Keratinocyte (primary cell): ENCODE data around the gene CCNYL1. TPM values are rescaled to one million over a fixed set of nuclear protein-coding genes. Genes with fewer than 3 reads are reported as not detected.
"Not testable (repeated sequence)": the region's sequence is repeated elsewhere in the genome, so short reads cannot be mapped to it uniquely, and the experiment has no call there.

Source experiments
- DNase-seq: peaks from one replicate; pipeline ENCODE4 v3.0.0-alpha.2; 2011; ENCODE audit warnings: low read depth, missing footprints, low spot score
- FAIRE-seq: peaks from 2 replicates; lab custom pipeline; 2011; peaks lifted over from hg19 to GRCh38; lab: Jason Lieb, UNC
- H2AFZ ChIP-seq: 2 replicates; pipeline ENCODE4 v1.6.0; 2012; ENCODE audit warnings: low read length, control low read depth, inconsistent platforms; ENCODE audit not compliant: control insufficient read depth
- H3K27ac ChIP-seq: 2 replicates; pipeline ENCODE4 v1.5.1; 2011; ENCODE audit warnings: low read length; ENCODE audit not compliant: control insufficient read depth, insufficient read depth
- H3K27me3 ChIP-seq: 3 replicates; pipeline ENCODE4 v1.6.0; 2011; ENCODE audit warnings: low read length; ENCODE audit not compliant: control insufficient read depth, insufficient read depth; ENCODE audit errors: extremely low read depth
- H3K36me3 ChIP-seq, 2 experiments: 2 replicates in 1 of 2; 3 replicates in 1 of 2; pipeline ENCODE4 v1.5.1; 2011; ENCODE audit warnings: low read length in 2 of 2, mild to moderate bottlenecking in 1 of 2; ENCODE audit not compliant: control insufficient read depth in 2 of 2, insufficient read depth in 2 of 2; ENCODE audit errors: extremely low read depth in 1 of 2
- H3K4me1 ChIP-seq: 3 replicates; pipeline ENCODE4 v1.5.1; 2011; ENCODE audit warnings: low read length; ENCODE audit not compliant: control insufficient read depth, insufficient read depth; ENCODE audit errors: extremely low read depth
- H3K4me2 ChIP-seq: 3 replicates; pipeline ENCODE4 v1.6.0; 2011; ENCODE audit warnings: low read depth, low read length; ENCODE audit not compliant: control insufficient read depth, insufficient read depth; ENCODE audit errors: extremely low read depth
- H3K4me3 ChIP-seq, 3 experiments: fragments of 200-600 bp in 1 of 3; sonication (generic) in 1 of 3; 2 replicates in 2 of 3; 3 replicates in 1 of 3; pipeline ENCODE4 v1.5.1; 2011 to 2016; ENCODE audit warnings: low read length in 3 of 3, mild to moderate bottlenecking in 3 of 3, control low read depth in 2 of 3, inconsistent platforms in 1 of 3, low read depth in 1 of 3, mixed read lengths in 1 of 3, mixed run types in 1 of 3, moderate library complexity in 1 of 3; ENCODE audit not compliant: control insufficient read depth in 2 of 3, insufficient read depth in 2 of 3; ENCODE audit errors: extremely low read depth in 1 of 3
- H3K79me2 ChIP-seq: 2 replicates; pipeline ENCODE4 v1.6.0; 2012; ENCODE audit warnings: low read length; ENCODE audit not compliant: control insufficient read depth, insufficient read depth
- H3K9ac ChIP-seq: 3 replicates; pipeline ENCODE4 v1.6.0; 2011; ENCODE audit warnings: low read length; ENCODE audit not compliant: control insufficient read depth, insufficient read depth; ENCODE audit errors: extremely low read depth
- H3K9me1 ChIP-seq: 3 replicates; pipeline ENCODE4 v1.6.0; 2011; ENCODE audit warnings: low read length; ENCODE audit not compliant: control insufficient read depth, insufficient read depth; ENCODE audit errors: extremely low read depth
- H3K9me3 ChIP-seq: 2 replicates; pipeline ENCODE4 v1.5.1; 2012; ENCODE audit warnings: low read depth, low read length; ENCODE audit not compliant: control insufficient read depth
- H4K20me1 ChIP-seq: 3 replicates; pipeline ENCODE4 v1.6.0; 2011; ENCODE audit warnings: low read length; ENCODE audit not compliant: control insufficient read depth, insufficient read depth; ENCODE audit errors: extremely low read depth
- CTCF ChIP-seq, 3 experiments: IDR thresholded peaks in 1 of 3; conservative IDR thresholded peaks in 1 of 3; optimal IDR thresholded peaks in 1 of 3; 2 replicates in 2 of 3; 3 replicates in 1 of 3; pipeline versions ENCODE3 to v1.5.1; 2011; ENCODE audit warnings: low read length in 3 of 3, mild to moderate bottlenecking in 3 of 3, moderate library complexity in 2 of 3, control low read depth in 1 of 3, inconsistent platforms in 1 of 3; ENCODE audit not compliant: insufficient read depth in 2 of 3; ENCODE audit errors: extremely low read depth in 1 of 3
- EZH2 ChIP-seq: IDR thresholded peaks from one replicate; pipeline ENCODE4 v1.6.1; 2012; ENCODE audit warnings: inconsistent platforms, mild to moderate bottlenecking, low read length, moderate library complexity
- dilution Hi-C: fragments of 300-500 bp; cut with MboI; formaldehyde crosslinking; loops from one replicate; pipeline ENCODE4 v1.7.0; 2020; ENCODE audit warnings: low sequenced_read_pairs; ENCODE audit not compliant: extremely low pct_ligation_motif_present
- polyA plus RNA-seq, 5 experiments: library from polyadenylated mRNA; depleted of rRNA in 3 of 5; stranded (reverse) in 3 of 5; stranded (forward) in 1 of 5; unstranded in 1 of 5; fragments of >200 nt; gene quantifications; 1 replicate in 1 of 5; 2 replicates in 3 of 5; 3 replicates in 1 of 5; pipeline versions ENCODE4 v1.2.1 to v1.2.3, GENCODE V29; 2011 to 2012; ENCODE audit warnings: missing spikeins in 2 of 5, low read depth in 1 of 5, low replicate concordance in 1 of 5

The CCNYL1 gene
- polyA plus RNA-seq, 1 donor (not counting 4 experiments of a cell fraction or from before 2014, with no cell fraction given) = 29.9 TPM

- no peak for FAIRE-seq
- H3K27ac ChIP-seq = no peak overlapping the region
- dilution Hi-C loops = no loop called here
These were observed 24.6 kb upstream of the CCNYL1 start for GRCh38 chr2:207686812-207687211.

GRCh38 chr2:207688597-207688996, 22.8 kb upstream of the CCNYL1 start:
- FAIRE-seq (no peak), DNase-seq (no peak)
- H3K79me2 ChIP-seq = no peaks in the 10 kb centered on the region
- dilution Hi-C loops = no loop called here
- no peak overlapping the region for H3K27ac ChIP-seq
- no peaks in the 10 kb centered on the region for H3K27me3 ChIP-seq
- no peaks in the 10 kb centered on the region for H3K4me1 ChIP-seq
- H3K9me1 ChIP-seq = no peaks in the 10 kb centered on the region
- H4K20me1 ChIP-seq = no peaks in the 10 kb centered on the region
- no peak overlapping the region for H2AFZ ChIP-seq
- H3K4me2 ChIP-seq = no peak overlapping the region
- no peaks in the 10 kb centered on the region for H3K9me3 ChIP-seq
- H3K9ac ChIP-seq = no peak overlapping the region
- TF ChIP-seq CTCF (optimal IDR thresholded peaks at IDR 0.05 in 1 of 3, IDR thresholded peaks at IDR 0.05 in 1 of 3, conservative IDR thresholded peaks at IDR 0.05 in 1 of 3; ENCODE audit: extremely low read depth in 1 of 3, insufficient read depth in 2 of 3, low read length in 3 of 3) = no peak
- TF ChIP-seq EZH2 = no peak
- H3K4me3 ChIP-seq = no peak overlapping the region
- no peaks in the 10 kb centered on the region for H3K36me3 ChIP-seq

More at GRCh38 chr2:207686812-207687211, 24.6 kb upstream of the CCNYL1 start:
- Histone ChIP-seq H3K9ac (no peak overlapping the region), H3K27me3 (no peaks in the 10 kb centered on the region), H3K4me2 (no peak overlapping the region), H3K4me1 (no peaks in the 10 kb centered on the region), H2AFZ (no peak overlapping the region), H3K4me3 (no peak overlapping the region), H3K9me3 (no peaks in the 10 kb centered on the region), H3K9me1 (no peaks in the 10 kb centered on the region), H4K20me1 (no peaks in the 10 kb centered on the region), H3K36me3 (no peaks in the 10 kb centered on the region), H3K79me2 (no peaks in the 10 kb centered on the region)
- DNase-seq = no peak
- no peak for TF ChIP-seq EZH2
- no peak for TF ChIP-seq CTCF (optimal IDR thresholded peaks at IDR 0.05 in 1 of 3, IDR thresholded peaks at IDR 0.05 in 1 of 3, conservative IDR thresholded peaks at IDR 0.05 in 1 of 3; ENCODE audit: extremely low read depth in 1 of 3, insufficient read depth in 2 of 3, low read length in 3 of 3)

- H3K27ac ChIP-seq, H3K9me3 ChIP-seq, H3K36me3 ChIP-seq, H3K4me2 ChIP-seq, H3K4me3 ChIP-seq, H4K20me1 ChIP-seq, H3K27me3 ChIP-seq, H3K9ac ChIP-seq, H2AFZ ChIP-seq, dilution Hi-C loops, DNase-seq, H3K79me2 ChIP-seq, H3K4me1 ChIP-seq, FAIRE-seq, H3K9me1 ChIP-seq: not testable (repeated sequence)
These were observed 20.5 kb upstream of the CCNYL1 start for GRCh38 chr2:207690845-207691461.
